AG04450 (cell line): ENCODE results near the gene PLXDC2. TPM values are rescaled to one million over a fixed set of nuclear protein-coding genes. Genes with fewer than 3 reads are reported as not detected.

Experiments used
- CTCF ChIA-PET: fragments of 300-600, 350-600 bp; formaldehyde crosslinking; extraction: SDS; loops from one replicate; lab custom pipeline; 2022; ENCODE audit warnings: antibody characterized with exemption, inconsistent platforms; lab: Charles Lee
- POLR2A ChIA-PET: fragments of 350-600 bp; formaldehyde crosslinking; extraction: SDS; loops from one replicate; lab custom pipeline; 2021; ENCODE audit warnings: antibody characterized with exemption, inconsistent platforms; lab: Yijun Ruan, JAX
- DNase-seq: peaks from one replicate; pipeline ENCODE4 v3.0.0-alpha.2; 2011; ENCODE audit warnings: low read depth, low spot score
- H3K27ac ChIP-seq: one replicate; pipeline ENCODE4 v1.5.1; 2012; ENCODE audit warnings: low read depth, low read length, control low read depth
- H3K27me3 ChIP-seq: one replicate; pipeline ENCODE4 v1.6.0; 2012; ENCODE audit warnings: low read length; ENCODE audit not compliant: control insufficient read depth, insufficient read depth
- H3K4me3 ChIP-seq: 2 replicates; pipeline ENCODE4 v1.5.1; 2011; ENCODE audit warnings: mild to moderate bottlenecking, low read depth, low read length, control low read depth
- H3K9me3 ChIP-seq: 2 replicates; pipeline ENCODE4 v1.5.1; 2012; ENCODE audit warnings: low read length; ENCODE audit not compliant: control insufficient read depth, insufficient read depth
- polyA plus RNA-seq: library from polyadenylated mRNA; depleted of rRNA; stranded (reverse); fragments of >200 nt; gene quantifications from 2 replicates; pipeline ENCODE4 v1.2.3, GENCODE V29; 2011
- TF ChIP-seq, protein P1 (sequence below): IDR thresholded peaks from 2 replicates; pipeline ENCODE4 v1.5.1; 2011; ENCODE audit warnings: low read depth, low read length, control low read depth, inconsistent platforms

PLXDC2 gene
- polyA plus RNA-seq, 1 experiment: 10.4 TPM

- CTCF ChIA-PET: no interaction called here
- TF ChIP-seq, protein P1, sequence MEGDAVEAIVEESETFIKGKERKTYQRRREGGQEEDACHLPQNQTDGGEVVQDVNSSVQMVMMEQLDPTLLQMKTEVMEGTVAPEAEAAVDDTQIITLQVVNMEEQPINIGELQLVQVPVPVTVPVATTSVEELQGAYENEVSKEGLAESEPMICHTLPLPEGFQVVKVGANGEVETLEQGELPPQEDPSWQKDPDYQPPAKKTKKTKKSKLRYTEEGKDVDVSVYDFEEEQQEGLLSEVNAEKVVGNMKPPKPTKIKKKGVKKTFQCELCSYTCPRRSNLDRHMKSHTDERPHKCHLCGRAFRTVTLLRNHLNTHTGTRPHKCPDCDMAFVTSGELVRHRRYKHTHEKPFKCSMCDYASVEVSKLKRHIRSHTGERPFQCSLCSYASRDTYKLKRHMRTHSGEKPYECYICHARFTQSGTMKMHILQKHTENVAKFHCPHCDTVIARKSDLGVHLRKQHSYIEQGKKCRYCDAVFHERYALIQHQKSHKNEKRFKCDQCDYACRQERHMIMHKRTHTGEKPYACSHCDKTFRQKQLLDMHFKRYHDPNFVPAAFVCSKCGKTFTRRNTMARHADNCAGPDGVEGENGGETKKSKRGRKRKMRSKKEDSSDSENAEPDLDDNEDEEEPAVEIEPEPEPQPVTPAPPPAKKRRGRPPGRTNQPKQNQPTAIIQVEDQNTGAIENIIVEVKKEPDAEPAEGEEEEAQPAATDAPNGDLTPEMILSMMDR: no peak
- H3K27me3 ChIP-seq: no peaks in the 10 kb centered on the region
- DNase-seq: no peak
- no peak overlapping the region for H3K4me3 ChIP-seq
- POLR2A ChIA-PET: no interaction called here
- no peaks in the 10 kb centered on the region for H3K9me3 ChIP-seq
- no peak overlapping the region for H3K27ac ChIP-seq
These were observed 465.3 kb downstream of the PLXDC2 start for GRCh38 chr10:20281579-20281978.

DNA sequence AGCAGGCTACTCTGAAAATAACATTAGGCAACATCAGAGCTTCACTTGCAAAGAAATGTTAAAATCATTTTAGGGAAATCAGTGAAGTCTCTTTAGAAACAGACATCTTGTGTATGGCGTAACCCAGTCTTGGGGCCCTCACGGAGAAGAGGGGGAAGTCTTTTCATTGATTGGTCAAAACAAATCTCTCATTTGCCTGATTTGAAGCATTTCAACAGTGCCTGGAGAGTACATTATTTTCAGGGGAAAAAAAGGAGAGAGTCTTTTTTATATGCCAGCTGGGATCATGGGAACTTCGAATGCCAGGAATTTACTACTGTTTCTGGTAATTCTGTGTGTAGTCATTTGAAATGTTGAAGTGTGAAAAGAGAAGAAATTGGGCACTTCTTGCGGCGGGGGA lies 471.4 kb downstream of the PLXDC2 start:
- TF ChIP-seq, protein P1: no peak
- DNase-seq: no peak
- Histone ChIP-seq H3K27me3 (no peaks in the 10 kb centered on the region), H3K27ac (no peak overlapping the region), H3K4me3 (no peak overlapping the region), H3K9me3 (no peaks in the 10 kb centered on the region; the same call in 1 of the 2 replicates)
- POLR2A ChIA-PET: no interaction called here
- CTCF ChIA-PET: no interaction called here

- CTCF ChIA-PET: interaction anchor here (0.5 kb wide), 1 partner anchor 446 kb away, joined by 3 read pairs; no protein-coding TSS in a partner anchor
These were observed 471.8 kb downstream of the PLXDC2 start for GRCh38 chr10:20288060-20288459.

DNA sequence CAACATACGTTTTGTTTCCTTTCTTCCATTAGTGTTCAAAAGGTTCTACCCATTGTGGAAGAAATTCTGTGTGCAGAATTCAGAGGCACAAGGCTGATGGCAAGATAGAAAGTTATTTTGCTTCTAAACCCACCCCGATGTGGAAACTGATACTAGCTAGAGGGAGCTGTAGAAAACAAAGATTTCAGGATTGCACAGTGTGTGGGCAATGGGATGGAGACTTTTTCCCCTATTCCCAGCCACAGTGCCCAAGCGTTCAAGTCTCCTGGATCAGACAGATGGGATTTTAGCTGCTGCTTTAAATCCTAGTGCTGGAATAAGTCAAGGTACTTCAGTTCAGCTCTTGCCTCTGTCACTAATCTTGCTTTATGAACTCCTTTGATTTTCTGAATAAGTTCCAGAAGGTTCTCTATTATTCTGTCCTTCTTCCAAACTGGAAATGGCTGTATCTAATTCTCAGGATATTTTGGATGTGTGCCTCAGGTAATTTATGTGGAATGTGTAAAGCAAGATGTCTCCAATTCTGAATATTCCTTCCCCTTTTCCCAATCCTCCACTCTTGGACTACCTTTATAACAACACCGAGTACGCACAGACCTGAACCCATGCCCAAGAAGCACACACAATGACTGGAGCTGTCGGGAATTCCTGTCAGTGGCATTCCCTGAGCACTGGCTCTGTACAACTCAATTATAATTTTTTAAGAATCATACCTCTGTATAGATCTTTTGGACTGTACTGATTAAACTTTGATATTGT lies 473.0 kb downstream of the PLXDC2 start:
- H3K9me3 ChIP-seq: no peaks in the 10 kb centered on the region; the same call in 1 of the 2 replicates
- DNase-seq: no peak
- CTCF ChIA-PET: no interaction called here
- H3K4me3 ChIP-seq: no peak overlapping the region
- POLR2A ChIA-PET: no interaction called here
- no peak overlapping the region for H3K27ac ChIP-seq
- no peaks in the 10 kb centered on the region for H3K27me3 ChIP-seq
- TF ChIP-seq, protein P1: no peak

More at GRCh38 chr10:20288060-20288459, 471.8 kb downstream of the PLXDC2 start:
- no peak overlapping the region for H3K4me3 ChIP-seq
- H3K9me3 ChIP-seq: no peaks in the 10 kb centered on the region; the same call in 1 of the 2 replicates
- TF ChIP-seq, protein P1: no peak
- no peak for DNase-seq
- H3K27ac ChIP-seq: no peak overlapping the region
- POLR2A ChIA-PET: no interaction called here
- no peaks in the 10 kb centered on the region for H3K27me3 ChIP-seq

DNA sequence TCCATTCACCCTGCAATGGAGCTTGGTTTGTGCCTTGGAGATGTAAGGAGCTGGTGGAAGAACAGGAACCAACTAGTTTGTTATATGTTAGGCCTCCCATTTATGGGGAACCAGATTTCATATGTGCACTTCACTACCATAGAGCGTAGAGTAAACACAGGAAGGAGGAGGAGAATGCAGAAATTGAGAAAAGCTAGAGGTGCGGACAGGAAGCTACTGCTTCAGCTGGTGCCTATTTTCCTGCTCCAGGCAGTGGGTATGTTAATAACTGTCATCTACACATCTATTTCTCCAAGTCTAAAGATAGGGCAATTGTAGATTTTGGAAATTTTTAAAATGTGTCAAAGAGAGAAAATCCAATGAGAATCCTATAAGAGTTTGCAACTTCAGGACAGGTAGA lies 482.2 kb downstream of the PLXDC2 start:
- H3K9me3 ChIP-seq: peaks cover 11% of the 10 kb centered on the region
- no peaks in the 10 kb centered on the region for H3K27me3 ChIP-seq
- no peak for DNase-seq
- CTCF ChIA-PET: no interaction called here
- POLR2A ChIA-PET: no interaction called here
- H3K27ac ChIP-seq: no peak overlapping the region
- TF ChIP-seq, protein P1: no peak
- no peak overlapping the region for H3K4me3 ChIP-seq
